Stimulated activated naive CD8-positive, alpha-beta T cell treated with anti-CD3 and anti-CD28 coated beads, Interleukin-15, amount 100 ng/mL, for 72 hours (primary cell): ENCODE results near the gene PHPT1.
"Not testable (repeated sequence)": the region's sequence is repeated elsewhere in the genome, so short reads cannot be mapped to it uniquely, and the experiment has no call there.

ENCODE experiments used
- ATAC-seq: fragments of 150-1000 bp; cut with Tn5 transposase; 2 replicates; pipeline ENCODE4 v1.10.0; 2021; ENCODE audit warnings: mild to moderate bottlenecking, moderate library complexity
- DNase-seq, 2 donors: peaks; one replicate each; pipeline ENCODE4 v3.0.0; 2021 to 2022
- H3K27ac Mint-ChIP-seq, 2 donors: one replicate each; pipeline ENCODE4 v1.8.0; 2022; ENCODE audit warnings: mild to moderate bottlenecking in 2 of 2, mixed read lengths in 2 of 2, moderate library complexity in 2 of 2
- H3K27me3 Mint-ChIP-seq: one replicate; pipeline ENCODE4 v1.8.0; 2022; ENCODE audit warnings: mixed read lengths
- H3K4me1 Mint-ChIP-seq: one replicate; pipeline ENCODE4 v1.8.0; 2022; ENCODE audit warnings: mild to moderate bottlenecking, mixed read lengths
- H3K4me3 Mint-ChIP-seq, 2 donors: one replicate each; pipeline ENCODE4 v1.8.0; 2022; ENCODE audit warnings: mild to moderate bottlenecking in 2 of 2, mixed read lengths in 2 of 2, moderate library complexity in 1 of 2
- H3K9me3 Mint-ChIP-seq, 2 donors: one replicate each; pipeline ENCODE4 v1.8.0; 2022; ENCODE audit warnings: mixed read lengths in 2 of 2

PHPT1 gene

DNA sequence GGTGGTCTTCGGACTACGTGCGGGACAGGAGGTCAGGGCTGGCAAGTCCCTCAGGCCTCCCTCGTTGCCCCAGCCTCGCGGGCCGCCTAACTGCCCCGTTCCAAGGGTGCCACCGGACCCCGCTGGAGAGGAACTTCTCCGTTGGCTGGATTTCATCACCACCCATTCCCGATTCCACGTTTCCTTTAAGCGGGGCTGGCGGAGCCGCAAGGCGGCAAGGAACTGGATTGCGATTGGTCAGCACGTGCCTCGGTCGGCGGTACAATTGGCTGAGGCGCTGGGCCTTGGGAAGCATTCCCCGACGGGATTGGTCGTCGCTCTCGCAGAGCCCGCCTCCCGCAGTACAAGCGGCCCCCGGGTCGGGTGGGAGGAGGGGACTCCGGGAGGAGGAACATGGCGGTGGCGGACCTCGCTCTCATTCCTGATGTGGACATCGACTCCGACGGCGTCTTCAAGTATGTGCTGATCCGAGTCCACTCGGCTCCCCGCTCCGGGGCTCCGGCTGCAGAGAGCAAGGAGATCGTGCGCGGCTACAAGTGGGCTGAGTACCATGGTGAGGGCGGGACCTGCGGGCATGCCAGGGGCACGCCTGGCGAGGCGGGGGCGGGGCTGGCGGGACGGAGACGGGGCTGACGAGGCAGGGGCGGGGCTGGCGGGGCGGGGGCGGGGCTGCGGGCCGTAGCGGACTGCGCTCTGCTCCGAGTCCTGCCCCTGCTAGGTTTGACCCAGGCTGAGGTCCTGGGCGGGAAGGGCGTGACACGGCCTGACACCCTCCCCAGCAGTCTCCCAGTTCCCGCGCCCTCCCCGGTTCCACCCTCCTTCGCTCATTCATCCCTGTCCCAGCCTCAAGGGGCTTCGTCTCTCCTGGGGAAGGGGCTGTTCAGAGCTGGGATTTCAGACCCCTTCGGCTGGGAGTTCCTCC is at the start of gene PHPT1:
Gene PHPT1 (plus strand): TSS at position 372 of the 922 bp plus-strand sequence. CDS start 22 bp downstream, at position 394.
- Mint-ChIP-seq H3K27me3 (peaks cover 33% of the 10 kb centered on the region), H3K4me3 (peak within 1 kb of the TSS; percentile 99), H3K27ac (peak within 1 kb of the TSS; percentile 91 to 95), H3K4me1 (peaks cover 39% of the 10 kb centered on the region), H3K9me3 (no peaks in the 10 kb centered on the region)
- peak; percentile 87 for ATAC-seq
- peak; percentile 98 for DNase-seq

DNA sequence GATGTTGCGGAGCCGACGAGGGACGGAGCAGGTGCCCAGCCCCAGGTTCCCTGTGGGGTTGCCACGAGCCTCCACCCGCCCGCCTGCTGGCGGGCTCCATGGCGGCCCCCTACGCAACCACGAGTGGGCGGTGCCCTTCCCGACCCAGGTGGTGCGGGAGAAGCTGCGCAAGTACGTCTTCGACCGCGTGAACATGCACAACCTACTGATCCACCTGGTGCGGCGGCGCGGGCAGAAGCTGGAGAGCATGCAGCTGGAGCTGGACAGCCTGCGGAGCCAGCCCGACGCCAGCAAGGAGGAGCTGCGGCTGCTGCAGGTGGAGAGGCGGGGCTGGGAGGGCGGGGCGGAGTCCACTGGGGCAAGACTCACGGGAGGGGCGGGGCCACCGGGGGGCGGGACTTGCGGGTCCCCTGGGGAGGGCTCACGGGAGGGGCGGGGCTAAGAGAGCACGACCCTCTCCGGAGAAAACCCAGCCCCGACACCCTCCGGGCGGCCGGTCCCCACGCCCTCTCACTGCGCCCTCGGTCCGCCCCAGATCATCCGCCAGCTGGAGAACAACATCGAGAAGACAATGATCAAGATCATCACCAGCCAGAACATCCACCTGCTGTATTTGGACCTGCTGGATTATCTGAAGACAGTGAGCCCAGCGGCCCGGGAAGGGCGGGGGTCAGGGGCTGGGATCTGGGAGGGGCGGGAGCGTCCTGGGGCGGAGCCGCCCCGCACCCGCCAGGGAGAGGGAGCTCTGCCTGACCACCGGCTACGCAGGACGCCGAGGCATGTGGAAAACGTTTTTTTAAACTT is 49.2 kb upstream of the PHPT1 start:
- Mint-ChIP-seq H3K4me1 (peaks cover 51% of the 10 kb centered on the region), H3K9me3 (no peaks in the 10 kb centered on the region), H3K27ac (peak overlapping the region; percentile 66 to 93), H3K4me3 (peak overlapping the region; percentile 82 to 86), H3K27me3 (peaks cover 25% of the 10 kb centered on the region)
- peak; percentile 69 for ATAC-seq
- DNase-seq, result peak; percentile 64 to 72

DNA sequence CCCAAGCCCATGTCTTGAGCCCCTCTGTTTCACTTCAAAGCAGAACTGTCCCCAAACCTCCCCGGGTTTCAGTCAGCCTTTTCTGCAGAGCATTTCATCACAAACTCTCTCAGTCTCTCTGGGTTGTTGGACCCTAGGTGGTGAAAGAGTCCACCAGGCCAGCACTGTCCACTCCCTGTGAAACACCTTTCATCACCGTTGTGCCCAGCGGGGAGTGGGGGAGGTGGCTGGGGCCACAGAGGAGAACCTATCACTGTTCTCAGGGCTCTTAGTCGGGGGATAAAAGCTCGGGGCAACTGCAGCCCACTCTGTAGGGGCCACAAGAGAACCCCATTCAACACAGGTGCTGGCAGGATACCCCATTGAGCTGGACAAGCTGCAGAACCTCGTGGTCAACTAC is 46.9 kb upstream of the PHPT1 start:
- Mint-ChIP-seq H3K4me3 (no peak overlapping the region), H3K4me1 (peaks cover 48% of the 10 kb centered on the region), H3K27me3 (peaks cover 24% of the 10 kb centered on the region), H3K27ac (no peak overlapping the region), H3K9me3 (no peaks in the 10 kb centered on the region)
- DNase-seq (no peak), ATAC-seq (no peak)

DNA sequence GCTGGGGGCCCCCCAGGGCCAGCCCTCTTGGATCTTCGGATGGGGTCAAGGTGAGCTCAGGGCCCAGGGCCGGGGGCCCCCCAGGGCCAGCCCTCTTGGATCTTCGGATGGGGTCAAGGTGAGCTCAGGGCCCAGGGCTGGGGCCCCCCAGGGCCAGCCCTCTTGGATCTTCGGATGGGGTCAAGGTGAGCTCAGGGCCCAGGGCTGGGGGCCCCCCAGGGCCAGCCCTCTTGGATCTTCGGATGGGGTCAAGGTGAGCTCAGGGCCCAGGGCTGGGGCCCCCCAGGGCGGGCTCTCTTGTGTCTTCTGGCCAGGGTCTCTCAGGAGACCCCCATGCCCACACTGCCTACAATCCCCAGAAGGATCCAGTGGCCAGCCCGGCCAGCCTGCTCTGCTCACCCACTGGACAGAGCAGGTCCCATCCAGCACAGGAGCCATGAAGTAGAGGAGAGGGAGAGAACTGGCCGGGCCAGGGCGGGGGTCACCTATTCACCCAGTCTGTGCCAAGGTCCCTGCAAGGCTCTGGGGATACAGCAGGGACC is 46.1 kb upstream of the PHPT1 start:
- Mint-ChIP-seq H3K27me3 (peaks cover 20% of the 10 kb centered on the region), H3K4me1 (peaks cover 45% of the 10 kb centered on the region)
- H3K9me3 Mint-ChIP-seq, H3K27ac Mint-ChIP-seq, H3K4me3 Mint-ChIP-seq, DNase-seq, ATAC-seq: not testable (repeated sequence)

DNA sequence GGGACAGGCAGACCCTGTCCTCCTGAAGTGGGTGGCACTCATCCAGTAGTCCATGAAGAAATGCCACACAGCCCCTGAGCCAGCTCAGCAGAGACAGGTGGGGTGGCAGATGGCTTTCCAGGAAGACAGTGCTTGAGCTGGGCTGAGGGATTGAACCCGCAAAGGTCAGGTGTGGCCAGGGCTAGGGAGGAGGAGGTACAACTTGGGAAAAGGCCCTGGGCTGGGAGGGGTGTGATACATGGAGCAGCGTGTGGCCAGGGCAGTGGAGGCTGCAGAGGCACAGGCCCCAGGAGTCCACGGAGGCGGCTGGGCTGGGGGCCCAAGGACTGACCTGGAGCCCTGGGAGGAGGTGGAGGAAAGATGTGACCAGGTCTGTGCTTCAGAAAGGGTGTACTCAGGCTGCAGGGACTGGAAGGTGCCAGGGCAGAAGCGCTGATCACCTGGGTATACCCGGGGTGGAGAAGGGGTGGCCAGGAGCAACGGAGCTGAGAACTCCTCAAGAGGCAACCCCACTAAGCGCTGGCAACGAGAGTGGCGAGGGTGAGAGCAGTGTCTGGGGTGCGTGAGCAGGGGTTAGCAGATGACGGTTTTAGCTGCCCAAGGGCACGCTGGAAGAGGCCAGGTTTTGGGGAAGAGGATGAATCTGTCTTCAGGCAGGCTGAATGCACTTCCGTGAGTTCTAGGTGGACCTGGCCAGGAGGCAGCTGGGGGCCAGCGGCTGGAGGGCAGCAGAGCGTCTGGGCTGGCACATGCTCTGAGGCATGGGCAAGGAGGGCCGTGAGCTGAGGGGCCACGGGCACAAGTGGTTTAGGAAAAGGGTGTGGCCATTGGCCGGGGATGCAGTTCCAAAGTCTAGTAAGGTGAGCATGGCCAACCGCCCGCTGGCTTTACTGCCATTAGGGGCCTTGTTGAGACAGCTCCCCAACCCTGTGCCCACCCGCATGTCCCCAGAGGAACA is 45.4 kb upstream of the PHPT1 start:
- no peak for ATAC-seq
- Mint-ChIP-seq H3K27ac (no peak overlapping the region), H3K27me3 (peaks cover 20% of the 10 kb centered on the region), H3K4me1 (peaks cover 46% of the 10 kb centered on the region), H3K4me3 (no peak overlapping the region), H3K9me3 (no peaks in the 10 kb centered on the region)
- DNase-seq, result no peak

DNA sequence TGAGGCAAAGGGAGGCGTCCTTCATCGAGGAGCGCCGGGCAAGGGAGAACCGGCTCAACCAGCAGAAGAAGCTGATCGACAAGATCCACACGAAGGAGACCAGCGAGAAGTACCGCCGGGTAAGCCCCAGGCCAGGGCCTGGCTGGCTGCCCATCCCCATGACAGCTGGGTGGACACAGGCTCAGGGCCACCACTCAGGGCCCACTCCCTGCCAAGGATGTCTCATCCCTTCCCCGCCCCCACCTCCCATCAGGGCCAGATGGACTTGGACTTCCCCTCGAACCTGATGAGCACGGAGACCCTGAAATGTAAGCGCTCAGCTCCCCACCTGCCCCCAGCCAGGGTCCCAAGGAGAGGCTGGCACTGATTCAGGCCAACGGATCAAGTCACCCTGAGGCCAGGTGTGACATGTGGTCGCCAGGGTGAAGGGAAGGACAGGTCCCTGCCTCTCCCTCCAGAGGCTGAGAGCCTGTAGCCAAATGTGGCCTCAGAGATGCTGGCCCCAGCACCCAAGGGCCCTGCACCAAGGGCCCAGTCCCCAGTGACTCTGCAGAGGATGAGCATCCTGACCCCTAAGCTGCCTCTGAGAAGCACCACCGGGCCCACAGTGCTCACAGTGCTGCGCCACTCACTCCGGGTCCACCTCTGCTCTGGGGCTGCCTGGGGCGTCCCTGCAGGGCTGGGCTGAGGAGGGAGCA is 44.6 kb upstream of the PHPT1 start:
- DNase-seq (no peak), ATAC-seq (no peak)
- peaks cover 46% of the 10 kb centered on the region for H3K4me1 Mint-ChIP-seq
- H3K27ac Mint-ChIP-seq, result no peak overlapping the region
- H3K4me3 Mint-ChIP-seq, result no peak overlapping the region
- H3K9me3 Mint-ChIP-seq, result no peaks in the 10 kb centered on the region
- H3K27me3 Mint-ChIP-seq, result peaks cover 20% of the 10 kb centered on the region

DNA sequence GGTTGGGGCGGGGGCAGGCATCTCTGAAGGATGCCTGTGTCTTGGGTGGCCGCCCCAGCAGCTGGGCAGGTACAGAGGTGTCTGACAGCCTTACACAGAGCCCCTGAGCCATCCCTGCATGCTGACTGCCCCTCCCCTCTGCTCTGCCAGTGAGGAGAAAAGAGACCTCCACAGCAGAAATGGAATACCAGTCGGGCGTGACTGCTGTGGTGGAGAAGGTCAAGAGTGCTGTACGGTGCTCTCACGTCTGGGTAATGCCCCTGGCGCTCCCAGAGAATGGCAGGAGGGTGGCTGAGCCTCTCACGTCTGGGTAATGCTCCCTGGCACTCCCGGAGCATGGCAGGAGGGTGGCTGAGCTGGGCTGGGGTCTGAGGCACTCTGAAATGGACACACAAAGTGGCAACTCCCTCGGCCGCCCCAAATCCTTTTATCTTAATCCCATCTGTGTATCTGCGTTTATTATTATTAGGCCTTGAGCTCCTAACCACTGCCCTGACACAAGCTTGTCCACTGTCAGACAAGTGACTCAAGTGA is 43.9 kb upstream of the PHPT1 start:
- Mint-ChIP-seq H3K9me3 (no peaks in the 10 kb centered on the region), H3K4me3 (no peak overlapping the region), H3K27me3 (peaks cover 20% of the 10 kb centered on the region), H3K4me1 (peaks cover 47% of the 10 kb centered on the region), H3K27ac (no peak overlapping the region)
- ATAC-seq, result no peak
- DNase-seq, result no peak

DNA sequence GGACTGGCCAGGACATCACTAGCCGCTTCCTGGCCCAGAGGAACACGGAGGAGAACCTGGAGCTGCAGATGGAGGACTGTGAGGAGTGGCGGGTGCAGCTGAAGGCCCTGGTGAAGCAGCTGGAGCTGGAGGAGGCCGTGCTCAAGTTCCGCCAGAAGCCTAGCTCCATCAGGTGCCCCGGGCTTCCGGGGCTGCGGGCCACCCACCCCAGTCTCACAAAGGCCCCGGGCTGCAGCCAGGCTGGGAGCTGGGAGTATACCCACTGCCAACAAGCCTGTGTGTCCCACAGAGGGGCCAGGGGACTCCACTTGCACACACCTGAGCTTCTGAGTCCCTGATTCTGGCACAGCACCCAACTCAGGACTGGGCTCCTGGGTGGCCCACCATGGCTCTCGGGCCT is 43.1 kb upstream of the PHPT1 start:
- DNase-seq, result no peak
- Mint-ChIP-seq H3K4me3 (peak overlapping the region; percentile 88 to 93), H3K9me3 (no peaks in the 10 kb centered on the region), H3K27me3 (peaks cover 13% of the 10 kb centered on the region), H3K4me1 (peaks cover 44% of the 10 kb centered on the region), H3K27ac (no peak overlapping the region)
- ATAC-seq, result no peak

DNA sequence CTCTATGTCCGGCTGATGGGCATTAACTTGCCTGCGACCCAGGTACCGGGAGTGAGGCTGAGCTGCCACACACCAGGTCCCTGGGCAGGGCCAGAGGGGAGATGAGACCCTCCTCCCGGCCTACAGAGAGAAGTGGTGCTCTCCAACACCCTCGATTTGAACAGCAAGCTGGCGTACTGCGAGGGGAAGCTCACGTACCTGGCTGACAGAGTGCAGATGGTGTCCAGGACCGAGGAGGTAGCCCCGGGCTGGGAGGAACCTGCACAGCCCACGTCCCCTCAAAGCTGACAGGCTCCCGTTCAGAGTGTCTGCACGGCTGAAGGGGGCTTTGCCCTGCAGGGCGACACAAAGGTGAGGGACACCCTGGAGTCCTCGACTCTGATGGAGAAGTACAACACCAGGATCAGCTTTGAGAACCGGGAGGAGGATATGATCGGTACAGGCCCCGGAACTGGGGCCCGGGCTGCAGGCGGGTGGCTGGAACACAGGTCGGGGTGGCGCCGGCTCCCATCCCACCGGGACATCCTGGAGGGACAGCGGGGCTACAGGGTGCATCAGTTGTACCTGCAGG is 42.5 kb upstream of the PHPT1 start:
- Mint-ChIP-seq H3K27me3 (peaks cover 7% of the 10 kb centered on the region), H3K9me3 (no peaks in the 10 kb centered on the region), H3K4me1 (peaks cover 42% of the 10 kb centered on the region), H3K4me3 (peak overlapping the region; percentile 88 to 93), H3K27ac (peak overlapping the region; percentile 33 to 85)
- ATAC-seq (no peak), DNase-seq (no peak)

DNA sequence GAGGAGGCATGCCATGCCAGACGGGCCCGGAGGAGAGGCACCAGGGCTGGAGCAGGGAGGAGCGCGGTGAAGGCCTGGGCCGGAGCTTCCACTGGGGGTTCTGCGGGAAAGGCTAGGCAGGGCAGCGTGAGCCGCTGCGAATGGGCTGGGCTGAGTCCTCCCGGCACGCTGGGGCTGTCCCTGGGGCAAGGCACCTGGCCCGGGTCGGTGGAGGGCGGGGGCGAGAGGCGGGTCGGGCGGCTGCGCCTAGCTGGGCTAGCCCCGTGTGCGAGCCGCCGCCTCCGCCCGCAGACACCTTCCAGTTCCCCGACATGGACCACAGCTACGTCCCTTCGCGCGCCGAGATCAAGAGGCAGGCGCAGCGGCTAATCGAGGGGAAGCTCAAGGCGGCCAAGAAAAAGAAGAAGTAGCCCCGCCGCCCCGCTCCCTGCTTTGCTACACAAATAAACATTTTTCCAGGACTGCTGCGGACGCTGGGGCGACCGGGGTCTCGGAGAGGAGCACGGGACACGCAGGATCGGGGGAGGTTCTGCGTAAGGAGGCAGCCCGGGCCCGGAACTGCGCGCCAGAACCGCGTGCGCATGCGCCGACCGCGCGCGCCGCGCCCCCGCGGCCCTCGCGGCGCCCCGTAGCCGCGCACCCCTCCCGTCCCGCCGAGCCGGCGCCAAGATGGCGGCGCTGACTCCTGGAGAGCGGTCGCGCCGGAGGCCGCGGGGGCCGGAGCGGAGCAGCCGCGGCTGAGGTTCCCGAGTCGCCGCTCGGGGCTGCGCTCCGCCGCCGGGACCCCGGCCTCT is 41.7 kb upstream of the PHPT1 start, which contains the start of gene RABL6:
Gene RABL6 (plus strand): TSS at position 668 of the 794 bp plus-strand sequence. CDS start 249 bp downstream, outside the sequence.
- peak; percentile 88 for ATAC-seq

DNA sequence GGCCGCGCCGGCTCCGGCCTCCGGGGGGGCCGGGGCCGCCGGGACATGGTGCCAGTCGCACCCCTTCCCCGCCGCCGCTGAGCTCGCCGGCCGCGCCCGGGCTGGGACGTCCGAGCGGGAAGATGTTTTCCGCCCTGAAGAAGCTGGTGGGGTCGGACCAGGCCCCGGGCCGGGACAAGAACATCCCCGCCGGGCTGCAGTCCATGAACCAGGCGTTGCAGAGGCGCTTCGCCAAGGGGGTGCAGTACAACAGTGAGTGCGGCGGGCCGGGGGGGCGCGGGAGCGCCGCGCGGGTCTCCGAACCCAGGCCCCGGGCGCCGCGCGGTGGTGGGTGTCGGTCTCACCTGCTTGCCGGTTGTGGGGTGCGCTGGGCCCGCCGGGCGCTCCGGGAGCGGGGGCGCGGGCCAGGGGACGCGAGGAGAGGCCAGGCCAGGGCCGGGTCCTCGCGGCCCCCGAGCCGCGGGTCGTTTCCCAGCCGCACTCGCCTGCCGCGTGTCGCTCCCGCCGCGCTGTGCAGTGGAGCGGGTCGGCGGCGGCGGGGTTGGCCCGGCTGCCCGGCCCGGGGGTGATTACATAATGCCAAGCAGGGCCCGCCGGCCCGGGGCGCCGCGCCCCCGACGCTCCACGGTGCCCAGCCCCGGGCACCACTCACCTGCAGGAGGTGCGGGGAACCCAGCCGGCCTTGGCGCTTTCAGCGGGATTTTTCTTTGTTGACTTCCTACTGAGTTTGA is 41.0 kb upstream of the PHPT1 start:
- H3K4me1 Mint-ChIP-seq, result peaks cover 51% of the 10 kb centered on the region

More for the DNA sequence above, 41.7 kb upstream of the PHPT1 start, which contains the start of gene RABL6:
- H3K4me1 Mint-ChIP-seq, result peaks cover 43% of the 10 kb centered on the region
- H3K9me3 Mint-ChIP-seq, result no peaks in the 10 kb centered on the region
- DNase-seq, result peak; percentile 82 to 86
- peak within 1 kb of the TSS; percentile 85 to 92 for H3K27ac Mint-ChIP-seq
- no peaks in the 10 kb centered on the region for H3K27me3 Mint-ChIP-seq
- H3K4me3 Mint-ChIP-seq, result peak within 1 kb of the TSS; percentile 88 to 93

DNA sequence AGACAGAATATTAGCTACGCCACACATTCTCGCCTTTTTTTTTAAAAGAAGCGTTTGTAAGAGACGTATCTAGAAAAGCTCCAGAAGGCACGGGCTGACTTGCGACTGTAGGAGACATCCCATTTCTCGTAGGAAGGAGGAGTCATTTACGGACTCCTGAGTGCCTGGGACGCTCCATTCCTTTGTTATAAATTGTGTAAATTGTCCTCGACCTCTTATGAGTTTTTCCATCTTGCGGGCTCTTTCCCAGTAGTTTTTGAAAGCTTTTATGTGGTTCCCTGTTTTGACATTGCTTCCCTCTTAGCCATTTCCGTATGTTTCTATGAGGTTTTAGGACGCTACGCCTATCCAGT is 40.4 kb upstream of the PHPT1 start:
- Mint-ChIP-seq H3K27ac (peak overlapping the region in 1 of 2 donors; percentile 90), H3K27me3 (no peaks in the 10 kb centered on the region), H3K9me3 (no peaks in the 10 kb centered on the region), H3K4me3 (peak overlapping the region; percentile 83 to 89), H3K4me1 (peaks cover 56% of the 10 kb centered on the region)
- ATAC-seq (no peak), DNase-seq (no peak)

More for the DNA sequence above, 41.0 kb upstream of the PHPT1 start:
- Mint-ChIP-seq H3K27ac (peak overlapping the region; percentile 42 to 90), H3K4me3 (peak overlapping the region; percentile 83 to 89), H3K9me3 (no peaks in the 10 kb centered on the region), H3K27me3 (no peaks in the 10 kb centered on the region)
- DNase-seq (peak; percentile 45 to 54), ATAC-seq (peak; percentile 59)
